GM13976 (cell line): ENCODE results near the gene AFP.

ENCODE experiments used
- DNase-seq: peaks from one replicate; pipeline ENCODE4 v3.0.0; 2012; ENCODE audit warnings: low spot score
- CTCF ChIP-seq: IDR thresholded peaks from 2 replicates; pipeline ENCODE4 v1.5.1; 2012; ENCODE audit warnings: borderline replicate concordance, mild to moderate bottlenecking; ENCODE audit not compliant: insufficient read depth; ENCODE audit errors: extremely low read depth, missing control alignments, control extremely low read depth
- in situ Hi-C: fragments of 300-500 bp; cut with MboI; formaldehyde crosslinking; loops from one replicate; pipeline ENCODE4 v1.12.0; 2022; ENCODE audit warnings: low sequenced_read_pairs, mixed read lengths, inconsistent platforms; ENCODE audit not compliant: unreplicated experiment

The AFP gene

GRCh38 chr4:73418677-73419076 is 17.3 kb upstream of the AFP start:
- no peak for DNase-seq
- TF ChIP-seq CTCF = no peak
- in situ Hi-C loops = no loop called here

GRCh38 chr4:73419106-73420038 is 16.6 kb upstream of the AFP start:
- no peak for TF ChIP-seq CTCF
- in situ Hi-C loops = no loop called here
- DNase-seq = no peak

- no peak for DNase-seq
- no peak for TF ChIP-seq CTCF
- in situ Hi-C loops = no loop called here
Measured at GRCh38 chr4:73420615-73421014, 15.4 kb upstream of the AFP start.

GRCh38 chr4:73421708-73422457 is 14.1 kb upstream of the AFP start:
- in situ Hi-C loops = no loop called here
- no peak for TF ChIP-seq CTCF

GRCh38 chr4:73422458-73422752 is 13.6 kb upstream of the AFP start:
- in situ Hi-C loops = no loop called here
- DNase-seq = no peak
- TF ChIP-seq CTCF = no peak

More at GRCh38 chr4:73421708-73422457, 14.1 kb upstream of the AFP start:
- DNase-seq = no peak

- no peak for DNase-seq
- no peak for TF ChIP-seq CTCF
- in situ Hi-C loops = no loop called here
Measured at GRCh38 chr4:73423184-73423583, 12.8 kb upstream of the AFP start.
